ENCODE results near the gene SSR2.

- TF ChIP-seq, protein P1, sequence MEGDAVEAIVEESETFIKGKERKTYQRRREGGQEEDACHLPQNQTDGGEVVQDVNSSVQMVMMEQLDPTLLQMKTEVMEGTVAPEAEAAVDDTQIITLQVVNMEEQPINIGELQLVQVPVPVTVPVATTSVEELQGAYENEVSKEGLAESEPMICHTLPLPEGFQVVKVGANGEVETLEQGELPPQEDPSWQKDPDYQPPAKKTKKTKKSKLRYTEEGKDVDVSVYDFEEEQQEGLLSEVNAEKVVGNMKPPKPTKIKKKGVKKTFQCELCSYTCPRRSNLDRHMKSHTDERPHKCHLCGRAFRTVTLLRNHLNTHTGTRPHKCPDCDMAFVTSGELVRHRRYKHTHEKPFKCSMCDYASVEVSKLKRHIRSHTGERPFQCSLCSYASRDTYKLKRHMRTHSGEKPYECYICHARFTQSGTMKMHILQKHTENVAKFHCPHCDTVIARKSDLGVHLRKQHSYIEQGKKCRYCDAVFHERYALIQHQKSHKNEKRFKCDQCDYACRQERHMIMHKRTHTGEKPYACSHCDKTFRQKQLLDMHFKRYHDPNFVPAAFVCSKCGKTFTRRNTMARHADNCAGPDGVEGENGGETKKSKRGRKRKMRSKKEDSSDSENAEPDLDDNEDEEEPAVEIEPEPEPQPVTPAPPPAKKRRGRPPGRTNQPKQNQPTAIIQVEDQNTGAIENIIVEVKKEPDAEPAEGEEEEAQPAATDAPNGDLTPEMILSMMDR (conservative IDR thresholded peaks at IDR 0.05; ENCODE audit: low read length), result no peak
- TF ChIP-seq EZH2phosphoT487 (IDR thresholded peaks at IDR 0.05; ENCODE audit: borderline replicate concordance, low read depth, low read length), result no peak
Measured at GRCh38 chr1:156001021-156001661, 19.6 kb downstream of the SSR2 start.

Data from OCI-LY7 (cell line).